Astrocyte (in vitro differentiated cells and primary cell): ENCODE data around the gene ARRB1.

Experiments
- CTCF ChIP-seq: IDR thresholded peaks from 2 replicates; pipeline ENCODE4 v1.5.1; 2011; ENCODE audit warnings: low read depth, mild to moderate bottlenecking, inconsistent platforms, low read length, moderate library complexity; ENCODE audit not compliant: insufficient read depth
- EZH2 ChIP-seq: IDR thresholded peaks from 2 replicates; pipeline ENCODE4 v1.6.1; 2012; ENCODE audit warnings: mild to moderate bottlenecking, low read length, inconsistent platforms; ENCODE audit not compliant: insufficient read depth

DNA sequence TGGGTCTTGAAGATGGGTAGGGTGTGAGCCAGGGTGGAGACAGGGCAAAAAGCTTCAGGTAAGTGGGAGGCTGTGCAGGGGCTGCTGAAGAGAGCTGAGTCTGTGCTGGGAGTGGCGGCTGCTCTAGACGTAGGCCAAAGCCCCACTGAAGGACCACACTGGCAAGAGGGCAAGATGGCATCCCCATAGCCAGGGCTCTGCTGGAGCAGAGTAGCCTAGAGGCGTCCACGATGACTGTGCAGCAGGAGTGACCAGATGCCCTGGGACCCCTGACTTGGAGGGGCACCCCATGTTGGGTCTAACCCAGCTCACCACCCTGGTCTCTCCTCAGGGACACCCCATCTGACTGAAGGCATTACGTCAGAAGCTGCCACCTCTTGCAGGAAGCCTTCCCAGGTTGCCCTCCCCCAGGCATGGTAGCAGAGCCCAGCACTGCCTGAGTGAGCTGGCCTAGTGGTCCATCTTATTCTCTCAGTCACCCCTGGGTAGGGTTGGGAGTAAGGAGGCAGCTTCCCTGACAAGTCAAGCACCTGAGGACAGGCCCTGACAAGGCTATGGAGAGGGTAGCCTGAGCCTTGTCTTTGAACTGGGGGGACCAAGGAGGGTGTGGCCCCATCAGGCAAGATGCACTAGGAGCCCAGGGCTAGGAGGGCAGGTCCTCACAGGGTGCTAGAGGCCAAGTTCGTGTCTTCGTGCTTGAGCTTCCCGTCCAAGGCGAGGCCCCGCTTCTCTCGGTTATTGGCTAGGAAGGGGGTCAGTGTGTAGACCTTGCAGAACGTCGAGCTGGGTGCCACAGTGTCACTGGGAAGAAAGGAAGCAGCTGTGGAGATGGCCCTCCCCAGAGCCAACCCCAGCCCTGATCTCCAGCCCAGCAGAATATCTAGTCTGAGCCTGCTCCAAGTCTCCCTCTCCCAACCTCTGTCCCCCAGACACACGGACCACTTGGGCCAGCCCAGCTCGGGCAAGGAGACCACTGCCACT lies 77.8 kb downstream of the ARRB1 start:
- TF ChIP-seq CTCF (no peak), EZH2 (no peak)
